ENCODE data around the gene NAPSA. TPM values are rescaled to one million over a fixed set of nuclear protein-coding genes. Genes with fewer than 3 reads are reported as not detected.
A peak's percentile ranks its signal among the peaks of the same experiment; 100 is the strongest.

The NAPSA gene
- total and polyA plus RNA-seq, 8 donors, result 0.18 to 87.5 (median 1.9) TPM; not detected in 2

DNA sequence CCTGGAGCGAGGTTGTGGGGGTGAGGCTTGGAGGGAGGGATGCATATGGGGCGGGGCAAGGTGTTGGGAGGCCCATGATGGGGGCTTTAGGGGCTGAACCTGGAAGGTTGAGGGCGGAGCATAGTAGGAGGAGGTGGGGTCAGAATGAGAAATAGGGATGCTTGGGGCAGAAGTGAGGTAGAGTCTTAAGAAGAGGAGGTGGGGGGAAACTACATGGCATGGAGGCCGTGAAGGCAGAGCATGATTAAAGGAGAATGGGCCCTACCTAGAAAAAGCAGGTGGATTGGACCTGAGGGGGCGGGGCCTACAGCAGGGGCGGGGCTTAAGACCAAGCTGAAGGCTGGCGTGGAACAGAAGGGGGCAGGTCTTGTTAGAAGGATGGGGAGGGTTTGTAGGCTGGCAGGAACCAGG, 11.6 kb upstream of the NAPSA start:
- no peaks in the 10 kb centered on the region for H3K9me3 ChIP-seq
- H3K4me1 ChIP-seq, result peaks cover 10 to 36% (median 22%) of the 10 kb centered on the region in 4 donors
- peak overlapping the region; percentile 83 to 94 (median 86) for H3K4me3 ChIP-seq
- no peaks in the 10 kb centered on the region for H3K27me3 ChIP-seq
- no peak for TF ChIP-seq EP300 (IDR thresholded peaks at IDR 0.05)
- TF ChIP-seq POLR2AphosphoS5 (IDR thresholded peaks at IDR 0.05), result no peak
- TF ChIP-seq, protein P1, sequence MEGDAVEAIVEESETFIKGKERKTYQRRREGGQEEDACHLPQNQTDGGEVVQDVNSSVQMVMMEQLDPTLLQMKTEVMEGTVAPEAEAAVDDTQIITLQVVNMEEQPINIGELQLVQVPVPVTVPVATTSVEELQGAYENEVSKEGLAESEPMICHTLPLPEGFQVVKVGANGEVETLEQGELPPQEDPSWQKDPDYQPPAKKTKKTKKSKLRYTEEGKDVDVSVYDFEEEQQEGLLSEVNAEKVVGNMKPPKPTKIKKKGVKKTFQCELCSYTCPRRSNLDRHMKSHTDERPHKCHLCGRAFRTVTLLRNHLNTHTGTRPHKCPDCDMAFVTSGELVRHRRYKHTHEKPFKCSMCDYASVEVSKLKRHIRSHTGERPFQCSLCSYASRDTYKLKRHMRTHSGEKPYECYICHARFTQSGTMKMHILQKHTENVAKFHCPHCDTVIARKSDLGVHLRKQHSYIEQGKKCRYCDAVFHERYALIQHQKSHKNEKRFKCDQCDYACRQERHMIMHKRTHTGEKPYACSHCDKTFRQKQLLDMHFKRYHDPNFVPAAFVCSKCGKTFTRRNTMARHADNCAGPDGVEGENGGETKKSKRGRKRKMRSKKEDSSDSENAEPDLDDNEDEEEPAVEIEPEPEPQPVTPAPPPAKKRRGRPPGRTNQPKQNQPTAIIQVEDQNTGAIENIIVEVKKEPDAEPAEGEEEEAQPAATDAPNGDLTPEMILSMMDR (IDR thresholded peaks at IDR 0.05), result no peak
- TF ChIP-seq POLR2A (IDR thresholded peaks at IDR 0.05), result no peak
- peaks cover 38 to 49% (median 48%) of the 10 kb centered on the region in 4 donors for H3K36me3 ChIP-seq
- peak overlapping the region in 4 of 5 donors; percentile 99 to 100 (median 100) for H3K27ac ChIP-seq
- intact Hi-C loops (cut with DNase I; ENCODE audit: low total_unique reads), result no loop called here
- DNase-seq, result peak; percentile 53 to 62
- WGBS, 5 donors, result 30 to 50% (median 40%) methylated on average over 7 of the region's 7 CpGs

DNA sequence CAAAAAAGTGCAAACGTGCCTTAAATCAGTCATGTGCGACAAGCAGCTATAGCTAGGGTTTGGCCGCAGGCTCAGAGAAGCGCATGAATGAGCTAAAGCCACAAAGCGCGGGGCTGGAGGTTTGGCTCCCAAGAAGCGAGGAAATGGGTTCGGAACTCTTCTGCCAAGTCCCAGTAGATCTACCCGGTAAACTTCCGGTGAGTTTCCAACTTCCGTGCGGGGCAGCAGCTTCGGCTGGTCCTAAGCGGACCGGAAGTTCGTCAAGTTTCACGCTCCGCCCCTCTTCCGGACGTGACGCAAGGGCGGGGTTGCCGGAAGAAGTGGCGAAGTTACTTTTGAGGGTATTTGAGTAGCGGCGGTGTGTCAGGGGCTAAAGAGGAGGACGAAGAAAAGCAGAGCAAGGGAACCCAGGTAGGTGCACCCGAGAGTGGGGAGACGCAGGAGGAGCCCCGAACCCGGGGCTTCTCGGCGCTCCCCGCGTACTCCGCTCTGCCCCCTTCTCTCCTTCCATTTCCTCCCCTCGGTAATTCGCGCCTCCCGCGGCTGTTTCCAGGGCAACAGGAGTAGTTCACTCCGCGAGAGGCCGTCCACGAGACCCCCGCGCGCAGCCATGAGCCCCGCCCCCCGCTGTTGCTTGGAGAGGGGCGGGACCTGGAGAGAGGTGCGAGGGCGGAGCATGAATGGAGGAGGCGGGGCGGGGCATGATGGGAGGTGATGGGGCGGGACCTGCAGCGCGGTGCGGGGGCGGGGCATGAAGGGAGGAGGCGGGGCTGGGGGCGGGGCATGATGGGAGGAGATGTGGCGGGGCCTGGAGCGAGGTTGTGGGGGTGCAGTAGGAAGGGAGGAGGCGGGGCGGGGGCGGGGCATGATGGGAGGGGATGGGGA, 11.0 kb upstream of the NAPSA start, which contains the start of gene NR1H2:
TSS of gene NR1H2 (plus strand) at position 292 of the 885 bp plus-strand sequence. CDS start 1,149 bp downstream, outside the sequence.
- H3K27ac ChIP-seq, result peak within 1 kb of the TSS; percentile 99 to 100 (median 99)
- 0 to 3% (median 2%) methylated on average over 59 to 67 of the region's 67 CpGs for WGBS, 5 donors
- H3K9me3 ChIP-seq, result no peaks in the 10 kb centered on the region
- H3K27me3 ChIP-seq, result no peaks in the 10 kb centered on the region
- peak within 1 kb of the TSS; percentile 83 to 94 (median 86) for H3K4me3 ChIP-seq
- peaks cover 10 to 36% (median 22%) of the 10 kb centered on the region in 4 donors for H3K4me1 ChIP-seq
- intact Hi-C loops (cut with DNase I; ENCODE audit: low total_unique reads), result no loop called here
- peak in 1 of 4 donors; percentile 55 for TF ChIP-seq POLR2A (IDR thresholded peaks at IDR 0.05)
- TF ChIP-seq EP300 (IDR thresholded peaks at IDR 0.05), result no peak
- TF ChIP-seq, protein P1 (IDR thresholded peaks at IDR 0.05), result peak in 1 of 7 experiments; percentile 7
- peak; percentile 92 to 98 (median 97) for TF ChIP-seq POLR2AphosphoS5 (IDR thresholded peaks at IDR 0.05)
- H3K36me3 ChIP-seq, result peaks cover 32 to 43% (median 42%) of the 10 kb centered on the region in 4 donors
- peak; percentile 97 to 99 for DNase-seq

DNA sequence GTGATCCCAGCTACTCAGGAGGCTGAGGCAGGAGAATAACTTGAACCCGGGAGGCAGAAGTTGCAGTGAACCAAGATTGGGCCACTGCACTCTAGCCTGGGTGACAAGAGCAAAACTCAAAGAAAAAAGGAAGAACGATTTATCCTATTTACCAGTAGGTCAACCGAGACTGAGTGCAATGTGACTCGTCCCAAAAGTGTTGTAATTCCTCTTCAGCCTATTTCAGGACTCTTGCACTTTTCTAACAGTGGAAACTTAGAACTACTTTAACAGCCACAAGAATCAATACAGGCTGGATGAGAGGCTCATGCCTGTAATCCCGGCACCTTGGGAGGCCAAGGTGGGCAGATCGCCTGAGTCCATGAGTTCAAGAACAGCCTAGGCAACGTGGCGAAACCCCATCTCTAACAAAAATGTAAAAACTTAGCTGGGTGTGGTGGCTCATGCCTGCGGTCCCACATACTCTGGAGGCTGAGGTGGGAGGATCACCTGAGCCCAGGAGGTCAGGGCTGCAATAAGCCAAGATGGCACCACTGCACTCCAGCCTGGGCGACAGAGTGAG, 6.6 kb upstream of the NAPSA start:
- H3K4me1 ChIP-seq, result peaks cover 7 to 25% (median 22%) of the 10 kb centered on the region in 4 donors
- intact Hi-C loops (cut with DNase I; ENCODE audit: low total_unique reads), result no loop called here
- H3K27me3 ChIP-seq, result no peaks in the 10 kb centered on the region
- no peaks in the 10 kb centered on the region for H3K9me3 ChIP-seq
- H3K27ac ChIP-seq, result no peak overlapping the region
- no peaks in the 10 kb centered on the region for H3K36me3 ChIP-seq
- 72 to 85% (median 81%) methylated on average over 10 of the region's 10 CpGs for WGBS, 5 donors
- TF ChIP-seq, protein P1 (IDR thresholded peaks at IDR 0.05), result no peak
- TF ChIP-seq POLR2A (IDR thresholded peaks at IDR 0.05) (no peak), EP300 (IDR thresholded peaks at IDR 0.05) (no peak)
- DNase-seq, result no peak
- no peak overlapping the region for H3K4me3 ChIP-seq
